Brain microvascular endothelial cell (primary cell): ENCODE data around the gene CRHR2.

Experiments
- DNase-seq: peaks from one replicate; pipeline ENCODE4 v3.0.0-alpha.2; 2020
- H3K27ac ChIP-seq: fragments of 250-450 bp; sonication (Bioruptor Pico); 2 replicates; pipeline ENCODE4 v1.5.1; 2020; ENCODE audit warnings: mild to moderate bottlenecking, moderate library complexity
- H3K27me3 ChIP-seq: fragments of 250-450 bp; sonication (Bioruptor Pico); replicated peaks from 2 replicates; pipeline ENCODE4 v1.5.1; 2020; ENCODE audit warnings: mild to moderate bottlenecking
- H3K36me3 ChIP-seq: fragments of 250-450 bp; sonication (Bioruptor Pico); replicated peaks from 2 replicates; pipeline ENCODE4 v1.5.1; 2020; ENCODE audit warnings: mild to moderate bottlenecking
- H3K4me3 ChIP-seq: 2 replicates; pipeline ENCODE4 v1.5.1; 2011; ENCODE audit warnings: low read depth, mild to moderate bottlenecking, control low read depth, low read length, moderate library complexity
- in situ Hi-C: cut with HindIII; loops from 2 replicates; pipeline ENCODE4 v1.10.0; 2017; ENCODE audit warnings: low sequenced_read_pairs, low pct_ligation_motif_present
- TF ChIP-seq, protein P1 (sequence below): IDR thresholded peaks from 2 replicates; pipeline ENCODE4 v1.5.1; 2011; ENCODE audit warnings: low read depth, mild to moderate bottlenecking, moderate library complexity, low read length, control low read depth, inconsistent platforms; ENCODE audit errors: missing control alignments

CRHR2 gene

DNA sequence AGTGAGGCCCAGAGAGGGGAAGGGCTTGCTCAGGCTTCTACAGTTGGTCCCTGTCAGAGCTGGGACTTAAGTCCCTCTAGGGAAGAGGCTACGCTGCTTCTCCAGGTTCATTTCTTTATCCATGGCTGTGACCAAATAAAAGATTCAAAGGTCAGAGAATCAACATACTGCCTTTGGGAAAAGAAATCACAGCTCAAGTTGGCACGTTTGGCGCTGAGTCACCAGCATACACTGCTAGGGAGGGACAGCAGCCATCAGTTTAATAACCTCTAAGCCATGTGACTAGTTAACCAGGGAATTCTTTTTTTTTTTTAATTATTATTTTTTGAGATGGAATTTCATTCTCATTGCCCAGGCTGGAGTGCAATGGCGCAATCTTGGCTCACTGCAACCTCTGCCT, 28.4 kb upstream of the CRHR2 start:
- H3K27me3 ChIP-seq: peaks cover 2% of the 10 kb centered on the region
- H3K27ac ChIP-seq: no peak overlapping the region
- H3K4me3 ChIP-seq: no peak overlapping the region
- in situ Hi-C loops: no loop called here
- TF ChIP-seq, protein P1, sequence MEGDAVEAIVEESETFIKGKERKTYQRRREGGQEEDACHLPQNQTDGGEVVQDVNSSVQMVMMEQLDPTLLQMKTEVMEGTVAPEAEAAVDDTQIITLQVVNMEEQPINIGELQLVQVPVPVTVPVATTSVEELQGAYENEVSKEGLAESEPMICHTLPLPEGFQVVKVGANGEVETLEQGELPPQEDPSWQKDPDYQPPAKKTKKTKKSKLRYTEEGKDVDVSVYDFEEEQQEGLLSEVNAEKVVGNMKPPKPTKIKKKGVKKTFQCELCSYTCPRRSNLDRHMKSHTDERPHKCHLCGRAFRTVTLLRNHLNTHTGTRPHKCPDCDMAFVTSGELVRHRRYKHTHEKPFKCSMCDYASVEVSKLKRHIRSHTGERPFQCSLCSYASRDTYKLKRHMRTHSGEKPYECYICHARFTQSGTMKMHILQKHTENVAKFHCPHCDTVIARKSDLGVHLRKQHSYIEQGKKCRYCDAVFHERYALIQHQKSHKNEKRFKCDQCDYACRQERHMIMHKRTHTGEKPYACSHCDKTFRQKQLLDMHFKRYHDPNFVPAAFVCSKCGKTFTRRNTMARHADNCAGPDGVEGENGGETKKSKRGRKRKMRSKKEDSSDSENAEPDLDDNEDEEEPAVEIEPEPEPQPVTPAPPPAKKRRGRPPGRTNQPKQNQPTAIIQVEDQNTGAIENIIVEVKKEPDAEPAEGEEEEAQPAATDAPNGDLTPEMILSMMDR: no peak
- DNase-seq: no peak
- no peaks in the 10 kb centered on the region for H3K36me3 ChIP-seq

DNA sequence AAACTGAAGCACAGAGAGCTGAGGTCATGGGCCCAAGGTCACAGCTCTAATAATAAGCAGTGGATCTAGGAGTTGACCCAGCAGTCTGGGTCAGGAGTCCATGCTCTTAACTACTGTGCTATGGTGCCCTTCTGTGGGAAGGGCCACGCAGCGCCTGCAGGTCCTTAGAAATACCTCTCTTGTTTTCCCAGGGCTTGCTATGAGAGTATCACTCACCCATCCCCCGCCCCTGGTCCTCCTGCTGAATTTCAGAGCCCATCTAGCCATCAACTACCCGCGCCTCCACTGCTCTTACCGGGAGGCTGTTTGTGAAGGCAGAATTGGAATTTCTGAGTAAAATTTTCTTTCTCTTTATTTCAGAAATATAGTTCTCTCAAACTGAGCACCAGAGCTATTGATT, 27.3 kb upstream of the CRHR2 start:
- Histone ChIP-seq H3K36me3 (no peaks in the 10 kb centered on the region), H3K4me3 (no peak overlapping the region), H3K27ac (no peak overlapping the region), H3K27me3 (peaks cover 2% of the 10 kb centered on the region)
- no peak for DNase-seq
- in situ Hi-C loops: no loop called here
- TF ChIP-seq, protein P1: no peak

DNA sequence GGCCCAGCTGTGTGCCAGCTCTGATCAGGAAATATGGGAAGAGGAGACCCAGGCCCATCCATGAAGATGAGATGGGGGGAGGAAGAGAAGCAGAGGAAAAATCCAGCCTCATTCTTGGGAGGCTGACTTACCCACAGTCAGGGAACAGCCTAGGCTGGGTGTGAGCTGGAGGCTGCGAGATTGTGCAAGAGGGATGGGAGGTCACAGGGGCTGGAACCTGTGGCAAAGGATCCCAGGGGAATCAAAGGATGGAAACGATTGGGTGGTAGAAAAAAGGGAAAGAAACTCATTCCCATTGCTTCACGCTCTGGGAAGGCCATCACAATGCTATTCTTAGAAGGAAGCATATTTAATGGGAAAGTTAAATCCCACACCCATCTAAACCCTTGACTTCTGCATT, 26.7 kb upstream of the CRHR2 start:
- in situ Hi-C loops: no loop called here
- DNase-seq: no peak
- Histone ChIP-seq H3K27me3 (peaks cover 2% of the 10 kb centered on the region), H3K36me3 (no peaks in the 10 kb centered on the region), H3K4me3 (no peak overlapping the region), H3K27ac (no peak overlapping the region)
- TF ChIP-seq, protein P1: no peak

DNA sequence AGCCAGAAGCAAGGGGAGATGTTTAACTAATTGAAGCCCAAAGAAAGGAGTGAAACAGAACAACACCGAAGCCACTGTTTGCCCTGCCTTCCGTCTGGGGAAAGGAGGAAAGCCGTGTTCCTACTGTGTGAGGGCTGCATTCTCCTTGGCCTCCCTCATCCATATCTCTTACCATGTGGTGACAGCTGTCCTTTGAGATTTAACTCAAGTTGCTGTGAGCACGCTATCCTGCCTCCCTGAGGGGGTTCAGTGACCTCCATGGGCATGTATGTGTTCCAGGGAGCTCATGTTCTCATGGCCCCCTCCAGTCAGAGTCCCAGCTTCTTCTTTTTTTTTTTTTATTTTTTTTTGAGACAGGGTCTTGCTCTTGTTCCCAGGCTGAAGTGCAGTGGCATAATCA, 26.2 kb upstream of the CRHR2 start:
- no peak for DNase-seq
- in situ Hi-C loops: no loop called here
- Histone ChIP-seq H3K27ac (no peak overlapping the region), H3K36me3 (no peaks in the 10 kb centered on the region), H3K4me3 (no peak overlapping the region), H3K27me3 (peaks cover 2% of the 10 kb centered on the region)
- TF ChIP-seq, protein P1: no peak

DNA sequence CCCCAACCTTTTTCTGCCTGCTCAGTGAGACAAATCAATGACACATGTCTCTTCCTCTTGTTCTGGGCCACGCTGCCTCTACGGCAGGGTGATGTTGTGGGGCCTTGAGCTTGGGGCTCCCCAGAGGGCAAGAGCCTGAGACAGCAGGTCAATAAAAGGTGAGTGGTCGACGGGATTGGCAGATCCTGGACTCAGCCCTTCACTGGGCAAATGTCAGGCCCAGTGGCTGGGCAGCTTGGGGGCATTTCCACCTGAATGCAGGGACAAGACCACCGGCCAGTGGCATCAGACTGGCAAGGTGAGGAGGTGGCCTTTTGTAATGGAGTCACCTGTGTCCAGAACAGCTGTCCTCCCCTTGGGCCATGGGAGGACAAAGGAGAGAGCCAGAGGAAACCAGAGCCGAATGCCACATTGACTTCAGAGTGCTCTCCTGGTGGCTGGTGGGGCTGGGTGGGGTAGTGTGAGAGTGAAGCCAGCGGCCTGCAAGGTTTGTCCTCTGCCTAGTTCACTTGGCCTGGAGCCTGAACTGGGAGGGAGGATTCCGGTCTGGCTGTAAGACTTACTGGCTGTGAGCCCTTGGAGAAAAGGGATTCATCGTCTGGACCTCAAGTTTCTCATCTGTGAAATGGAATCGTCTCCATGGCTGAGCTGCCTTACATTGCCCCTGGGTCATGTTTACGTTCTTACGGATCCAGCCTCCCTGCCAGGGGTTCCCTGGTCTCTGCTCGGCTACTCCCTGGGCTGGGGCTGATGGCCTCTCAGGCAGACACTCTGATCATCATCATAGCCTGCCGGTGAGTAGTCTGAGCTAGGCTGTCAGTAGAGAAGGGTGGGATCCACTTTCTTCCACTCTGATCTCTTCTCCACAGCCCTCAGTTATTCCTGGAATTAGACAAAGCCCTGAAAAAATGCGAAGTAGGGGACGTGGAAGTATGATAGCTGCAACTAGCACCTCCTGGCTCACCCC, 25.4 kb upstream of the CRHR2 start:
- H3K36me3 ChIP-seq: no peaks in the 10 kb centered on the region
- in situ Hi-C loops: no loop called here
- H3K4me3 ChIP-seq: no peak overlapping the region
- DNase-seq: no peak
- no peak overlapping the region for H3K27ac ChIP-seq
- TF ChIP-seq, protein P1: no peak
- H3K27me3 ChIP-seq: peaks cover 2% of the 10 kb centered on the region
